HEK293T (cell line): ENCODE results near the gene FRYL.

Source experiments
- BHLHE40 ChIP-seq: fragments of 450-650 bp; IDR thresholded peaks from 2 replicates; pipeline ENCODE4 v1.6.1; 2016; ENCODE audit warnings: mild to moderate bottlenecking, moderate library complexity, borderline replicate concordance
- ELF4 ChIP-seq: fragments of 450-650 bp; IDR thresholded peaks from 2 replicates; pipeline ENCODE4 v1.6.1; 2017; ENCODE audit warnings: antibody characterized with exemption
- FOXA1 ChIP-seq: fragments of 450-650 bp; IDR thresholded peaks from 2 replicates; pipeline ENCODE4 v1.6.1; 2016; ENCODE audit warnings: mild to moderate bottlenecking
- FOXK2 ChIP-seq: fragments of 450-650 bp; IDR thresholded peaks from 2 replicates; pipeline ENCODE4 v1.6.1; 2016; ENCODE audit warnings: mild to moderate bottlenecking
- FOXM1 ChIP-seq: fragments of 450-650 bp; IDR thresholded peaks from 2 replicates; pipeline ENCODE4 v1.6.1; 2017; ENCODE audit warnings: mild to moderate bottlenecking, borderline replicate concordance
- L3MBTL2 ChIP-seq: fragments of 450-650 bp; conservative IDR thresholded peaks from 2 replicates; pipeline ENCODE4 v1.6.1; 2016; ENCODE audit warnings: mild to moderate bottlenecking
- NFRKB ChIP-seq: fragments of 450-650 bp; IDR thresholded peaks from 2 replicates; pipeline ENCODE4 v1.6.1; 2016; ENCODE audit warnings: mild to moderate bottlenecking, moderate library complexity
- ZNF384 ChIP-seq: fragments of 450-650 bp; IDR thresholded peaks from 2 replicates; pipeline ENCODE4 v1.6.1; 2016
- TF ChIP-seq, protein P1 (sequence below): fragments of 450-650 bp; IDR thresholded peaks from 2 replicates; pipeline ENCODE4 v1.6.1; 2016

DNA sequence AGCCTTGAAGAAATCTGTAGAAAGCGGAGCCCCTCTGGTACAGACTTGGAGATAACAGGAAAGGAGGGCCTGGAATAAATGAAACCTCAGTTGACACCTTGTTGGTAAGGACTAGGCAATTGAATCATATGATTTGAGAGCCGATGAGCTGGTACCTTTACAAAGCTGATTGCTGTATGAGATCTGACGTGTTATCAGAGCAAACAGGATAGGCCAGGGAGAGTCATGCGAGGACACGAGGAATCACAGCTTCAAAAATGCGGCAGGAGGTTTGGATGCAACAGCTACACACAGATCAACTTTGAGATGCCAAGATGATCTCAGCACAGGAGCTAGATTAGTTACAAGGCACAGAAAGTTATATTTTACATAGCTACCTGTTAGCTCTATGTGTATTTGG is 304.3 kb downstream of the FRYL start:
- TF ChIP-seq FOXA1 (no peak), FOXM1 (no peak), FOXK2 (no peak), ZNF384 (no peak), BHLHE40 (no peak), L3MBTL2 (no peak), NFRKB (no peak), ELF4 (no peak)
- TF ChIP-seq, protein P1, sequence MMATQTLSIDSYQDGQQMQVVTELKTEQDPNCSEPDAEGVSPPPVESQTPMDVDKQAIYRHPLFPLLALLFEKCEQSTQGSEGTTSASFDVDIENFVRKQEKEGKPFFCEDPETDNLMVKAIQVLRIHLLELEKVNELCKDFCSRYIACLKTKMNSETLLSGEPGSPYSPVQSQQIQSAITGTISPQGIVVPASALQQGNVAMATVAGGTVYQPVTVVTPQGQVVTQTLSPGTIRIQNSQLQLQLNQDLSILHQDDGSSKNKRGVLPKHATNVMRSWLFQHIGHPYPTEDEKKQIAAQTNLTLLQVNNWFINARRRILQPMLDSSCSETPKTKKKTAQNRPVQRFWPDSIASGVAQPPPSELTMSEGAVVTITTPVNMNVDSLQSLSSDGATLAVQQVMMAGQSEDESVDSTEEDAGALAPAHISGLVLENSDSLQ: no peak
